Immature natural killer cell (primary cell): ENCODE data around the gene MOB2. TPM values are rescaled to one million over a fixed set of nuclear protein-coding genes. Genes with fewer than 3 reads are reported as not detected.

Experiments used
- DNase-seq, 3 donors: peaks; one replicate each; pipeline ENCODE4 v3.0.0; 2022; ENCODE audit warnings: mixed read lengths in 1 of 3
- H3K27ac Mint-ChIP-seq, 6 donors: one replicate each; pipeline ENCODE4 v1.8.0; 2020; ENCODE audit warnings: mixed read lengths in 6 of 6, mild to moderate bottlenecking in 5 of 6, inconsistent platforms in 4 of 6, moderate library complexity in 3 of 6
- H3K27me3 Mint-ChIP-seq, 3 donors: one replicate each; pipeline ENCODE4 v1.8.0; 2020 to 2021; ENCODE audit warnings: low read depth in 3 of 3, mild to moderate bottlenecking in 3 of 3, mixed read lengths in 3 of 3, moderate library complexity in 3 of 3, inconsistent platforms in 1 of 3
- H3K36me3 Mint-ChIP-seq, 3 donors: one replicate each; pipeline ENCODE4 v1.8.0; 2020; ENCODE audit warnings: mixed read lengths in 3 of 3, inconsistent platforms in 2 of 3, mild to moderate bottlenecking in 2 of 3
- H3K4me1 Mint-ChIP-seq, 2 donors: one replicate each; pipeline ENCODE4 v1.8.0; 2020; ENCODE audit warnings: inconsistent platforms in 2 of 2, mild to moderate bottlenecking in 2 of 2, mixed read lengths in 2 of 2, moderate library complexity in 1 of 2
- H3K4me3 Mint-ChIP-seq, 5 donors: one replicate each; pipeline ENCODE4 v1.8.0; 2020; ENCODE audit warnings: mild to moderate bottlenecking in 5 of 5, mixed read lengths in 5 of 5, inconsistent platforms in 3 of 5, moderate library complexity in 3 of 5
- H3K9me3 Mint-ChIP-seq, 6 donors: one replicate each; pipeline ENCODE4 v1.8.0; 2020; ENCODE audit warnings: mild to moderate bottlenecking in 6 of 6, mixed read lengths in 6 of 6, inconsistent platforms in 4 of 6, moderate library complexity in 3 of 6
- polyA plus RNA-seq, 3 donors: library from polyadenylated mRNA; unstranded; fragments of 300-500 nt; fragmentation: Illumina TruSeq; gene quantifications; one replicate each; pipeline ENCODE4 v1.2.3, GENCODE V29; 2021

The MOB2 gene
- polyA plus RNA-seq, 3 donors from 2014 or later, result 43.7 to 70.9 (median 68.8) TPM

- Mint-ChIP-seq H3K27me3 (peaks cover 0 to 2% (median 1%) of the 10 kb centered on the region in 3 donors), H3K4me1 (peaks cover 23 to 36% of the 10 kb centered on the region in 2 donors), H3K9me3 (no peaks in the 10 kb centered on the region), H3K27ac (peak overlapping the region in 2 of 6 donors; percentile 30 to 61), H3K36me3 (peaks cover 0 to 6% (median 0%) of the 10 kb centered on the region in 3 donors), H3K4me3 (no peak overlapping the region)
- no peak for DNase-seq
Measured at GRCh38 chr11:1483445-1483961, 3.1 kb downstream of the MOB2 start.

DNA sequence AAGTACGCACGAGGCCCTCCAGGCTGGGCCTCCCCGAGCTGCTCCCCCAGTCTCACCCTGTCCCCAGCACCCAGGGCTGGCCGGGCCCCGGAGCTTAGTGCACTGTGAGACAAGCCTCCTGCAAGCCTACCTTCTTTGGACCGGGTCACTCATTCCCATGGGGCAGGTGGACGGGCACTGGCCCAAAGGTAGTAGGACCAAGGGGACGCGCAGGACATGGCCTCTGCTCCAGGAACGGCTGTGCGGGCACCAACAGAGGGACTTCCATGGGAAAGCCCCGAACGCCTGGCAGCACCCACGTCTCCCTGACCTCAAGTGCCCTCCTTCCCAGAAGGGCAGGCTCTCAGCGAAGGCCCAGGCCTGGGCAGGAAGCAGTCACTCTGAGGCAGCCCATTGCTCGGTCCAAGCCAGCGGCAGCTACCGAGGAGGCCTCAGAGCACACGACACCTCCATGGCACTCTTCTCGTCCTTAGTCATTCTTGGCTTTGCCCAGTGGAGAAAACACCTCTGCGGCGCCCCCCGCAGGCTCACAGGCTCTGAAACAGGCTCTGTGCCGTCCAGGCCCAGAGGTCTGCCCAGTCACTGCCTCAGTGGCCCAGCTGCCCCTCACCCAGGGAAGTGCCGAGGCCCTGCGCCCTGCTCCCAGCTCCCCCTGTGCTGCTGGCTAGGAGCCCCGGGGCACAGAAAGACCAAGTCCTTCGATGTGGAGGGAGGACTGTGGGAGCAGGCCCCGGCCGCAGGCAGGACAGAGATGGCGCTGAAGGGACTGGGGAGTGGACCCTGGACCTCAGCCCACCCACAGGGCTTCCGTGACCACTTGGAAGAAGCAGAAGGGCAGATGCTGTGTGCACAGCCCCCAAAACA lies 3.8 kb downstream of the MOB2 start:
- H3K9me3 Mint-ChIP-seq, result no peaks in the 10 kb centered on the region
- peaks cover 16 to 29% of the 10 kb centered on the region in 2 donors for H3K4me1 Mint-ChIP-seq
- no peak for DNase-seq
- no peak overlapping the region for H3K4me3 Mint-ChIP-seq
- peaks cover 0 to 2% (median 0%) of the 10 kb centered on the region in 3 donors for H3K27me3 Mint-ChIP-seq
- H3K27ac Mint-ChIP-seq, result no peak overlapping the region
- peaks cover 0 to 10% (median 0%) of the 10 kb centered on the region in 3 donors for H3K36me3 Mint-ChIP-seq

GRCh38 chr11:1481861-1482441 lies 4.6 kb downstream of the MOB2 start:
- H3K36me3 Mint-ChIP-seq, result peaks cover 0 to 13% (median 0%) of the 10 kb centered on the region in 3 donors
- H3K27me3 Mint-ChIP-seq, result peaks cover 0 to 2% (median 0%) of the 10 kb centered on the region in 3 donors
- no peaks in the 10 kb centered on the region for H3K9me3 Mint-ChIP-seq
- H3K4me3 Mint-ChIP-seq, result no peak overlapping the region
- H3K27ac Mint-ChIP-seq, result no peak overlapping the region
- H3K4me1 Mint-ChIP-seq, result peaks cover 10 to 23% of the 10 kb centered on the region in 2 donors
- no peak for DNase-seq

DNA sequence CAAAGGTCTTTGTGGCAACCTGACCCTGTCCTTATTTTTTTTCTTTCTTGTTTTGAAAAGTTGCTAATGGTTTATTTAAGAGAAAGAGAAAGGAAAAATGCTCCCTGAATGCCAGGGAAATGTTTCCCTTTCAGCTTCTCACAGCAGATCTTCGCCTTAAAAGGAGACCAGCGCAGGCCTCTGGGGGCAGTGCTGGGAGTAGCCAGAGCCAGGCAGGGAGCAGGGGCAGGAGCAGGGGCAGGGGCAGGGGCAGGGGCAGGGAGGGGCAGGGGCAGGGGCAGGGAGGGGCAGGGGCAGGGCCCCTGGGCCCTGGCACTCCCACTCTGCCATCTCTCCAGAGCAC lies 5.1 kb downstream of the MOB2 start:
- Mint-ChIP-seq H3K36me3 (peaks cover 0 to 14% (median 2%) of the 10 kb centered on the region in 3 donors), H3K4me1 (peaks cover 10 to 22% of the 10 kb centered on the region in 2 donors), H3K4me3 (no peak overlapping the region), H3K9me3 (no peaks in the 10 kb centered on the region), H3K27ac (no peak overlapping the region), H3K27me3 (peaks cover 0 to 2% (median 0%) of the 10 kb centered on the region in 3 donors)
- no peak for DNase-seq

- no peaks in the 10 kb centered on the region for H3K9me3 Mint-ChIP-seq
- DNase-seq, result no peak
- peaks cover 10 to 16% of the 10 kb centered on the region in 2 donors for H3K4me1 Mint-ChIP-seq
- H3K27ac Mint-ChIP-seq, result no peak overlapping the region
- peaks cover 0 to 20% (median 5%) of the 10 kb centered on the region in 3 donors for H3K36me3 Mint-ChIP-seq
- peaks cover 0 to 2% (median 0%) of the 10 kb centered on the region in 3 donors for H3K27me3 Mint-ChIP-seq
- H3K4me3 Mint-ChIP-seq, result no peak overlapping the region
Measured at GRCh38 chr11:1480555-1481482, 5.8 kb downstream of the MOB2 start.

DNA sequence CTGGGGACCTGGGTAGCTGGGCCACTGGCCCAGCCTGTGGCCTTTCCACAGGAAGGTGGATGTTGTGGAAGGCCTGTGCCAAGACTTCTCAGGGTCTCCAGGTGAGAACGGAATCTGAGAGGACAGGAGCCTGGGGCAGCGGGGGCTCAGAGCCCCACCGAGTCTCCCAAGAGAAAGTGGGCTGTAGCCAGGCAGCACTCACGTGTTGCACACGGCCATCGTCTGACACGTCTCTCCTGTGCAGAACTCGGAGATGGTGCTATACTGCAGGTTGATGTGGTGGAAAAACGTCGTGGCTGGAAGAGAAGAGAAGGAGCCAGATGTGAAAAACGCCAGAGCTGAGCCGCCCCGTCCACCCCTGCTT lies 6.4 kb downstream of the MOB2 start:
- Mint-ChIP-seq H3K27ac (peak overlapping the region in 1 of 6 donors; percentile 57), H3K4me1 (peaks cover 5 to 11% of the 10 kb centered on the region in 2 donors), H3K36me3 (peaks cover 0 to 24% (median 5%) of the 10 kb centered on the region in 3 donors), H3K9me3 (no peaks in the 10 kb centered on the region), H3K4me3 (no peak overlapping the region), H3K27me3 (peaks cover 0 to 2% (median 0%) of the 10 kb centered on the region in 3 donors)
- no peak for DNase-seq

GRCh38 chr11:1479678-1480118 lies 6.9 kb downstream of the MOB2 start:
- Mint-ChIP-seq H3K9me3 (no peaks in the 10 kb centered on the region), H3K27ac (no peak overlapping the region), H3K27me3 (peaks cover 0 to 2% (median 0%) of the 10 kb centered on the region in 3 donors), H3K36me3 (peaks cover 0 to 29% (median 5%) of the 10 kb centered on the region in 3 donors), H3K4me1 (peaks cover under 1 to 6% of the 10 kb centered on the region in 2 donors), H3K4me3 (no peak overlapping the region)
- DNase-seq, result no peak

- Mint-ChIP-seq H3K36me3 (peaks cover 2 to 34% (median 8%) of the 10 kb centered on the region in 3 donors), H3K27ac (no peak overlapping the region), H3K4me3 (no peak overlapping the region), H3K9me3 (no peaks in the 10 kb centered on the region), H3K4me1 (peaks cover 0 to 5% of the 10 kb centered on the region in 2 donors), H3K27me3 (peaks cover 0 to 2% (median 0%) of the 10 kb centered on the region in 3 donors)
- no peak for DNase-seq
Measured at GRCh38 chr11:1479006-1479677, 7.4 kb downstream of the MOB2 start.

DNA sequence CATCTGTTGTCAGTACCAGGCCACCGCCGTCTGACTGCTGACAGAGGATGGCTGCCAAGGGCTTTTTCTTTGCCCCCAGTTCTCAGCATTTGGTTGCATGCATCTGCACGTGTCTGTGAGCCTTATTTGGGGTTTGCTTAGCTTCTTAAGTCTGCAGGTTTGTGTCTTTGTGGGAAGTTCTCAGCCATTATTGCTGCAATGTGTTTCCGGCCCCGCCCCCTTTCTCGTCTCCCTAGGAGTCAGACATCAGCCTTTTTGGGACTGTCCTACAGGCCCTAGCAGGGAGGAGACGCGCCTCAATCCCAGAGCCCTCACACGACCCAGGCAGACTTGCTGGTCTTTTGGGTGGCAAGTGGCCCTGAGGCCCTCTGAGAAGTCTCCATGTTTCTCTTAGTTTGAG lies 8.0 kb downstream of the MOB2 start:
- no peak for DNase-seq
- Mint-ChIP-seq H3K27ac (peak overlapping the region in 1 of 6 donors; percentile 17), H3K4me3 (no peak overlapping the region), H3K4me1 (peaks cover 0 to 1% of the 10 kb centered on the region in 2 donors), H3K9me3 (no peaks in the 10 kb centered on the region), H3K36me3 (peaks cover 4 to 36% (median 11%) of the 10 kb centered on the region in 3 donors), H3K27me3 (no peaks in the 10 kb centered on the region)

DNA sequence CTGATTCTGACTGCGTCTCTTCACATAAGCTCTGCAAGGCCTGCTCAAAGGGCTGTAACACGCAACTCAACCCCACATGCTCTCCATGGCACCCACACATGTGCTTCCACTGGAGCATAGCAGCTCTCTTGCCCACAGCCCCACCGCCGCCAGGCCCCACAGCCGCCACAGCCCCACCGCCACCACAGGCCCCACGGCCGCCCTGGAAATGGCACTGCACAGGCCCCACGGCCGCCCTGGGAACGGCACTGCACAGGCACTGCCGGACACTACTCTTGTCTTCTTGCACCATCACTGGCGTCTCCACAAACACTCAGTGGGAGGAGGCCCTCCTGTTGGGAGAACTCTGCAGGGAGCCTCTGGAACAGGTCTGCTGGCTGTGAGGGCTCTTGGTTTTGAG lies 8.6 kb downstream of the MOB2 start:
- Mint-ChIP-seq H3K27me3 (no peaks in the 10 kb centered on the region), H3K9me3 (no peaks in the 10 kb centered on the region), H3K4me3 (no peak overlapping the region), H3K36me3 (peaks cover 4 to 36% (median 11%) of the 10 kb centered on the region in 3 donors), H3K27ac (peak overlapping the region in 1 of 6 donors; percentile 12), H3K4me1 (no peaks in the 10 kb centered on the region)
- DNase-seq, result no peak

GRCh38 chr11:1476940-1477736 lies 9.4 kb downstream of the MOB2 start:
- H3K4me3 Mint-ChIP-seq, result no peak overlapping the region
- no peaks in the 10 kb centered on the region for H3K4me1 Mint-ChIP-seq
- no peak for DNase-seq
- no peaks in the 10 kb centered on the region for H3K9me3 Mint-ChIP-seq
- peaks cover 4 to 36% (median 11%) of the 10 kb centered on the region in 3 donors for H3K36me3 Mint-ChIP-seq
- H3K27ac Mint-ChIP-seq, result no peak overlapping the region
- H3K27me3 Mint-ChIP-seq, result no peaks in the 10 kb centered on the region

GRCh38 chr11:1475841-1476240 lies 10.7 kb downstream of the MOB2 start:
- Mint-ChIP-seq H3K4me3 (no peak overlapping the region), H3K27me3 (peaks cover 0 to 1% (median 0%) of the 10 kb centered on the region in 3 donors), H3K4me1 (no peaks in the 10 kb centered on the region), H3K36me3 (peaks cover 4 to 36% (median 11%) of the 10 kb centered on the region in 3 donors), H3K9me3 (no peaks in the 10 kb centered on the region), H3K27ac (no peak overlapping the region)
- DNase-seq, result no peak
